NCI-H1930 (cell line): ENCODE results near the gene PLCD1.
"Not testable (repeated sequence)": the region's sequence is repeated elsewhere in the genome, so short reads cannot be mapped to it uniquely, and the experiment has no call there.

Experiments
- DNase-seq, 2 experiments: peaks; one replicate each; lab custom pipeline; 2025; lab: John Stamatoyannopoulos, UW

Gene PLCD1

GRCh38 chr3:38036906-38037305 lies 7.5 kb upstream of the PLCD1 start:
- no peak for DNase-seq

GRCh38 chr3:38036286-38036685 lies 6.8 kb upstream of the PLCD1 start:
- DNase-seq, result no peak

GRCh38 chr3:38034335-38034734 lies 4.9 kb upstream of the PLCD1 start:
- not testable (repeated sequence) for DNase-seq

GRCh38 chr3:38033586-38033985 lies 4.1 kb upstream of the PLCD1 start:
- not testable (repeated sequence) for DNase-seq

- no peak for DNase-seq
These were observed 3.0 kb upstream of the PLCD1 start for GRCh38 chr3:38032328-38032865.

- DNase-seq, result no peak
These were observed 1.9 kb upstream of the PLCD1 start for GRCh38 chr3:38031022-38031994.

GRCh38 chr3:38030126-38031021 lies 932 bp upstream of the PLCD1 start:
- no peak for DNase-seq

- no peak for DNase-seq
These were observed 651 bp downstream of the PLCD1 start for GRCh38 chr3:38028621-38029361.

- DNase-seq, result no peak
These were observed 1.7 kb downstream of the PLCD1 start for GRCh38 chr3:38027466-38028465.

- DNase-seq, result no peak
These were observed 2.6 kb downstream of the PLCD1 start for GRCh38 chr3:38026856-38027255.

- DNase-seq, result no peak
These were observed 6.3 kb downstream of the PLCD1 start for GRCh38 chr3:38022896-38023709.

- no peak for DNase-seq
These were observed 7.1 kb downstream of the PLCD1 start for GRCh38 chr3:38022301-38022700.

GRCh38 chr3:38021196-38021595 lies 8.2 kb downstream of the PLCD1 start:
- DNase-seq, result no peak

GRCh38 chr3:38020342-38020726 lies 9.1 kb downstream of the PLCD1 start:
- DNase-seq, result no peak

- DNase-seq, result no peak
These were observed 9.6 kb downstream of the PLCD1 start for GRCh38 chr3:38019658-38020341.

GRCh38 chr3:38018296-38019266 lies 10.9 kb downstream of the PLCD1 start:
- no peak for DNase-seq

- no peak for DNase-seq
These were observed 11.8 kb downstream of the PLCD1 start for GRCh38 chr3:38017445-38018295.
